Liver (tissue), 3 donors: ENCODE results near the gene CHMP4A.

Source experiments
- ATF3 ChIP-seq: IDR thresholded peaks from 2 replicates; pipeline ENCODE4 v1.6.1; 2016; ENCODE audit warnings: antibody characterized with exemption
- NR2F2 ChIP-seq: IDR thresholded peaks from 2 replicates; pipeline ENCODE4 v1.6.1; 2016; ENCODE audit warnings: antibody characterized with exemption
- SP1 ChIP-seq: IDR thresholded peaks from 2 replicates; pipeline ENCODE4 v1.6.1; 2018; ENCODE audit warnings: antibody characterized with exemption, mild to moderate bottlenecking
- YY1 ChIP-seq: IDR thresholded peaks from 2 replicates; pipeline ENCODE4 v1.6.1; 2016; ENCODE audit warnings: antibody characterized with exemption, mild to moderate bottlenecking
- TF ChIP-seq, protein P1 (sequence below): fragments of 150-350 bp; IDR thresholded peaks from 2 replicates; pipeline ENCODE4 v1.5.1; 2017; ENCODE audit warnings: improper control_type of control experiment, low read depth, low read length; ENCODE audit not compliant: missing input control
- donor health status: healthy.
- donor health status: healthy.

GRCh38 chr14:24226473-24226872 lies 13.2 kb upstream of the CHMP4A start:
- TF ChIP-seq, protein P1, sequence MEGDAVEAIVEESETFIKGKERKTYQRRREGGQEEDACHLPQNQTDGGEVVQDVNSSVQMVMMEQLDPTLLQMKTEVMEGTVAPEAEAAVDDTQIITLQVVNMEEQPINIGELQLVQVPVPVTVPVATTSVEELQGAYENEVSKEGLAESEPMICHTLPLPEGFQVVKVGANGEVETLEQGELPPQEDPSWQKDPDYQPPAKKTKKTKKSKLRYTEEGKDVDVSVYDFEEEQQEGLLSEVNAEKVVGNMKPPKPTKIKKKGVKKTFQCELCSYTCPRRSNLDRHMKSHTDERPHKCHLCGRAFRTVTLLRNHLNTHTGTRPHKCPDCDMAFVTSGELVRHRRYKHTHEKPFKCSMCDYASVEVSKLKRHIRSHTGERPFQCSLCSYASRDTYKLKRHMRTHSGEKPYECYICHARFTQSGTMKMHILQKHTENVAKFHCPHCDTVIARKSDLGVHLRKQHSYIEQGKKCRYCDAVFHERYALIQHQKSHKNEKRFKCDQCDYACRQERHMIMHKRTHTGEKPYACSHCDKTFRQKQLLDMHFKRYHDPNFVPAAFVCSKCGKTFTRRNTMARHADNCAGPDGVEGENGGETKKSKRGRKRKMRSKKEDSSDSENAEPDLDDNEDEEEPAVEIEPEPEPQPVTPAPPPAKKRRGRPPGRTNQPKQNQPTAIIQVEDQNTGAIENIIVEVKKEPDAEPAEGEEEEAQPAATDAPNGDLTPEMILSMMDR = no peak
- TF ChIP-seq YY1 = no peak
- TF ChIP-seq SP1 = no peak
- TF ChIP-seq NR2F2 = no peak
- no peak for TF ChIP-seq ATF3
